Loucy (cell line): ENCODE results near the gene SAMMSON.

Source experiments
- CTCF ChIP-seq: fragments of 200-600 bp; sonication (generic); conservative IDR thresholded peaks from 2 replicates; pipeline ENCODE4 v1.5.1; 2014; ENCODE audit warnings: mild to moderate bottlenecking, antibody characterized with exemption, low read length
- EZH2phosphoT487 ChIP-seq: fragments of 200-600 bp; IDR thresholded peaks from 2 replicates; pipeline ENCODE4 v1.6.1; 2018; ENCODE audit warnings: antibody characterized with exemption, mild to moderate bottlenecking, moderate library complexity, borderline replicate concordance

- TF ChIP-seq CTCF (no peak), EZH2phosphoT487 (no peak)
Observed at GRCh38 chr3:69963643-69964042, 35.9 kb upstream of the SAMMSON start.
